ENCODE measurements around the gene ITGBL1. TPM values are rescaled to one million over a fixed set of nuclear protein-coding genes. Genes with fewer than 3 reads are reported as not detected.

The ITGBL1 gene
- total RNA-seq, 1 experiment from 2014 or later = 37.1 TPM

GRCh38 chr13:101447852-101448251, 4.6 kb upstream of the ITGBL1 start:
- no peak overlapping the region for H3K27ac ChIP-seq (ENCODE audit: low read length)
- H3K4me1 ChIP-seq (ENCODE audit: insufficient read depth, low read length) = peaks cover 28% of the 10 kb centered on the region
- H3K79me2 ChIP-seq (ENCODE audit: low read length) = peaks cover 17% of the 10 kb centered on the region
- H3K9me2 ChIP-seq (replicated peaks; ENCODE audit: low read length) = no peaks in the 10 kb centered on the region
- no peak overlapping the region for H3K9ac ChIP-seq (ENCODE audit: low read length)
- no peak overlapping the region for H3K4me2 ChIP-seq (ENCODE audit: low read length)
- H4K20me1 ChIP-seq (ENCODE audit: low read length) = no peaks in the 10 kb centered on the region
- no peaks in the 10 kb centered on the region for H3F3A ChIP-seq (ENCODE audit: low read length, unreplicated experiment)
- H3K27me3 ChIP-seq (ENCODE audit: low read length) = no peaks in the 10 kb centered on the region
- no peaks in the 10 kb centered on the region for H3K36me3 ChIP-seq (ENCODE audit: low read depth, low read length)
- DNase-seq (no peak), ATAC-seq (no peak)
- H2AFZ ChIP-seq (ENCODE audit: low read length) = no peak overlapping the region
- H3K9me3 ChIP-seq (ENCODE audit: low read length) = no peaks in the 10 kb centered on the region
- CTCF ChIA-PET = no interaction called here
- intact Hi-C loops (cut with micrococcal nuclease) = no loop called here
- no peak overlapping the region for H3K4me3 ChIP-seq (ENCODE audit: low read length)
- POLR2A ChIA-PET (ENCODE audit: unreplicated experiment) = no interaction called here
- TF ChIP-seq CTCF (conservative IDR thresholded peaks at IDR 0.05; ENCODE audit: low read depth, low read length) (no peak), EZH2phosphoT487 (IDR thresholded peaks at IDR 0.05; ENCODE audit: borderline replicate concordance, low read length) (no peak), EZH2 (IDR thresholded peaks at IDR 0.05; ENCODE audit: low read length, unreplicated experiment) (no peak)
- BruUV-seq (replicated peaks) = no TSS peak

DNA sequence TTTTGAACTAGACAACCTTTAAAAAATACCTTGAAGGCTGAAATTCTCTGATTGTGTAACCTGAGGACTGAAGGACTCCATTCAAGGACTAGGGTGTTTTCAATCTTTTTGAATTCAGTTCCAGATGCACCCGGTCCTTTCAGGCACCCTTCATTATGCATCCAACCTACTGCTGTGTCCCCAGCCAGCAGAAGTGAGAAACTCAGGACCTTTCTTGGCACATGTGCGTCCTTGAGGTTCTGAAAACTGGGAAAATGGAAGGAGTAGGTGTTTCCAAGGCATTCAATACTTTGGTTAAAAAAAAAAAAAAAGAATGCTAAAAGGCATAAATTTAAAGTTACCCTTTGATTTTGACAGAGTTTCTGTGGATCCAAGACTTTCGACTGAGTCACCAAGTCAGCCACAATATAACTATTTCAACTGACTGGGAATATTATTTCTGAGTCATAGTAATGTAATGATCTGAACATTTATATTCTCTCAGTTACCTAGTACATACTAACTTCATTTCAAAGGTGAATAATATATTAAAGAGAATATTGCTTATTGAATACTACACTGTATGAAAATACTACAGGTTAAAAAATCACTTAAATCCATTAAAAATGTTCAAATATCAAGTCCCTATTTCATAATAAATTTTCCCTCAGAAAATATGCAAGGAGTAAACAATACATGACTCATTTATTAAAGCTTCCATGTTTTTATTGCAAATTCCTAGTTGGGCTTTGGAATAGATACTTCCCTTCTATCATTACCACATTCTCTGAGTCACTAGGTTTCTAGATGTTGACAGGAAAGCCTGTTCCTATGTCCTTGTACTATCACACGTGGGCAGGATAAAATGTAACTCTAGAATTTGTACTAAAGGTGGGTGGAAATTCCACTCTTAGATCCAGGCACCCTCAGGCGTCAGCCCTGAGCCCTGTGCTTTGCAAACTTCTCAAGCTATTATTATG, 2.4 kb upstream of the ITGBL1 start:
- Histone ChIP-seq H3K79me2 (ENCODE audit: low read length) (peaks cover 25% of the 10 kb centered on the region), H3K4me2 (ENCODE audit: low read length) (peak overlapping the region; percentile 89), H2AFZ (ENCODE audit: low read length) (0 out of 2 replicates have a peak overlapping the region, but pooled peaks have one; percentile 46), H4K20me1 (ENCODE audit: low read length) (no peaks in the 10 kb centered on the region), H3K4me3 (ENCODE audit: low read length) (peak overlapping the region; percentile 26; the same call in 1 of the 2 replicates), H3K9me3 (ENCODE audit: low read length) (no peaks in the 10 kb centered on the region), H3K9ac (ENCODE audit: low read length) (peak overlapping the region; percentile 70), H3K27me3 (ENCODE audit: low read length) (no peaks in the 10 kb centered on the region), H3K27ac (ENCODE audit: low read length) (peak overlapping the region; percentile 99), H3F3A (ENCODE audit: low read length, unreplicated experiment) (peaks cover 5% of the 10 kb centered on the region), H3K4me1 (ENCODE audit: insufficient read depth, low read length) (peaks cover 37% of the 10 kb centered on the region), H3K36me3 (ENCODE audit: low read depth, low read length) (no peaks in the 10 kb centered on the region), H3K9me2 (replicated peaks; ENCODE audit: low read length) (no peaks in the 10 kb centered on the region)
- BruUV-seq (replicated peaks) = no TSS peak
- intact Hi-C loops (cut with micrococcal nuclease) = loop anchor here (1.0 to 5.0 kb wide), 8 partner anchors 62 to 307 kb away; no protein-coding TSS in a partner anchor
- TF ChIP-seq EZH2phosphoT487 (IDR thresholded peaks at IDR 0.05; ENCODE audit: borderline replicate concordance, low read length) = no peak
- TF ChIP-seq EZH2 (IDR thresholded peaks at IDR 0.05; ENCODE audit: low read length, unreplicated experiment) = no peak
- TF ChIP-seq CTCF (conservative IDR thresholded peaks at IDR 0.05; ENCODE audit: low read depth, low read length) = no peak
- ATAC-seq = peak; percentile 54
- CTCF ChIA-PET = no interaction called here
- POLR2A ChIA-PET (ENCODE audit: unreplicated experiment) = no interaction called here
- peak; percentile 93 for DNase-seq

- TF ChIP-seq EZH2 (IDR thresholded peaks at IDR 0.05; ENCODE audit: low read length, unreplicated experiment) = no peak
- Histone ChIP-seq H3K4me2 (ENCODE audit: low read length) (peak overlapping the region; percentile 89), H3F3A (ENCODE audit: low read length, unreplicated experiment) (peaks cover 5% of the 10 kb centered on the region), H3K36me3 (ENCODE audit: low read depth, low read length) (no peaks in the 10 kb centered on the region), H3K79me2 (ENCODE audit: low read length) (peaks cover 25% of the 10 kb centered on the region), H3K27ac (ENCODE audit: low read length) (peak overlapping the region; percentile 99), H4K20me1 (ENCODE audit: low read length) (no peaks in the 10 kb centered on the region), H3K4me1 (ENCODE audit: insufficient read depth, low read length) (peaks cover 43% of the 10 kb centered on the region), H2AFZ (ENCODE audit: low read length) (no peak overlapping the region), H3K9me2 (replicated peaks; ENCODE audit: low read length) (no peaks in the 10 kb centered on the region), H3K4me3 (ENCODE audit: low read length) (peak overlapping the region; percentile 24; the same call in 1 of the 2 replicates), H3K27me3 (ENCODE audit: low read length) (no peaks in the 10 kb centered on the region), H3K9me3 (ENCODE audit: low read length) (no peaks in the 10 kb centered on the region), H3K9ac (ENCODE audit: low read length) (peak overlapping the region; percentile 63)
- DNase-seq (peak; percentile 61), ATAC-seq (peak; percentile 0; the same call in 1 of the 2 replicates)
- ChIA-PET POLR2A (ENCODE audit: unreplicated experiment) (no interaction called here), CTCF (no interaction called here)
- intact Hi-C loops (cut with micrococcal nuclease) = loop anchor here (1.0 to 5.0 kb wide), 8 partner anchors 62 to 307 kb away; no protein-coding TSS in a partner anchor
- BruUV-seq (replicated peaks) = no TSS peak
These were observed 1.7 kb upstream of the ITGBL1 start for GRCh38 chr13:101450749-101451130.
